Measurements from ENCODE around the gene LUC7L3.

LUC7L3 gene

GRCh38 chr17:50689956-50690886, 29.2 kb upstream of the LUC7L3 start:
- Histone ChIP-seq H3K23ac (ENCODE audit: low read length in 2 of 2) (no peak overlapping the region), H2AFZ (ENCODE audit: low read depth, low read length) (no peak overlapping the region), H3K27ac (ENCODE audit: low read length, poor library complexity, severe bottlenecking) (peak overlapping the region; percentile 39), H4K91ac (ENCODE audit: low read length) (peak overlapping the region; percentile 28), H2BK15ac (ENCODE audit: low read depth, poor library complexity, severe bottlenecking) (no peak overlapping the region), H2BK5ac (ENCODE audit: low read depth, low read length, poor library complexity, severe bottlenecking) (no peak overlapping the region), H3K4me3 (ENCODE audit: insufficient read depth in 1 of 2, low read depth in 1 of 2, low read length in 2 of 2) (no peak overlapping the region), H3K4ac (ENCODE audit: low read depth in 1 of 2, low read length in 2 of 2) (no peak overlapping the region), H4K8ac (ENCODE audit: low read length) (no peak overlapping the region), H3K9me3 (ENCODE audit: control insufficient read depth, low read length) (no peaks in the 10 kb centered on the region), H3K79me1 (replicated peaks; ENCODE audit: low read length, poor library complexity, severe bottlenecking) (peaks cover 3% of the 10 kb centered on the region), H2BK12ac (ENCODE audit: low read length in 2 of 2) (peak overlapping the region; percentile 19 to 38), H3K4me2 (ENCODE audit: low read length, poor library complexity, severe bottlenecking) (no peak overlapping the region), H3K14ac (ENCODE audit: low read length in 2 of 2) (peak overlapping the region in 1 of 2 experiments; percentile 46), H3K4me1 (ENCODE audit: control insufficient read depth, insufficient read depth, low read depth, low read length) (peaks cover 60% of the 10 kb centered on the region), H3K18ac (ENCODE audit: low read depth in 1 of 2, low read length in 2 of 2) (peak overlapping the region in 1 of 2 experiments; percentile 22), H2BK120ac (ENCODE audit: low read depth, low read length) (no peak overlapping the region), H3K9ac (ENCODE audit: low read length) (no peak overlapping the region), H3K36me3 (ENCODE audit: control insufficient read depth in 1 of 2, insufficient read depth in 2 of 2, low read depth in 1 of 2, low read length in 2 of 2) (peaks cover 0 to 28% of the 10 kb centered on the region in 2 experiments), H3K27me3 (ENCODE audit: control insufficient read depth in 1 of 2, insufficient read depth in 1 of 2, low read length in 2 of 2) (no peaks in the 10 kb centered on the region), H2AK5ac (ENCODE audit: low read length, severe bottlenecking) (peak overlapping the region; percentile 77)
- 62% methylated on average over 18 of the region's 19 CpGs for WGBS
- no peak for DNase-seq

GRCh38 chr17:50690887-50691549, 28.4 kb upstream of the LUC7L3 start:
- Histone ChIP-seq H2BK120ac (ENCODE audit: low read depth, low read length) (no peak overlapping the region), H3K36me3 (ENCODE audit: control insufficient read depth in 1 of 2, insufficient read depth in 2 of 2, low read depth in 1 of 2, low read length in 2 of 2) (peaks cover 6 to 36% of the 10 kb centered on the region in 2 experiments), H3K79me1 (replicated peaks; ENCODE audit: low read length, poor library complexity, severe bottlenecking) (peaks cover 6% of the 10 kb centered on the region), H3K4me3 (ENCODE audit: insufficient read depth in 1 of 2, low read depth in 1 of 2, low read length in 2 of 2) (no peak overlapping the region), H2BK15ac (ENCODE audit: low read depth, poor library complexity, severe bottlenecking) (no peak overlapping the region), H4K91ac (ENCODE audit: low read length) (no peak overlapping the region), H4K8ac (ENCODE audit: low read length) (no peak overlapping the region), H3K27ac (ENCODE audit: low read length, poor library complexity, severe bottlenecking) (peak overlapping the region; percentile 97), H3K27me3 (ENCODE audit: control insufficient read depth in 1 of 2, insufficient read depth in 1 of 2, low read length in 2 of 2) (no peaks in the 10 kb centered on the region), H3K9me3 (ENCODE audit: control insufficient read depth, low read length) (no peaks in the 10 kb centered on the region), H3K18ac (ENCODE audit: low read depth in 1 of 2, low read length in 2 of 2) (no peak overlapping the region), H3K4ac (ENCODE audit: low read depth in 1 of 2, low read length in 2 of 2) (no peak overlapping the region), H3K23ac (ENCODE audit: low read length in 2 of 2) (peak overlapping the region in 1 of 2 experiments; percentile 79), H3K4me2 (ENCODE audit: low read length, poor library complexity, severe bottlenecking) (no peak overlapping the region), H2AK5ac (ENCODE audit: low read length, severe bottlenecking) (peak overlapping the region; percentile 18), H3K14ac (ENCODE audit: low read length in 2 of 2) (no peak overlapping the region), H2AFZ (ENCODE audit: low read depth, low read length) (no peak overlapping the region), H3K4me1 (ENCODE audit: control insufficient read depth, insufficient read depth, low read depth, low read length) (peaks cover 54% of the 10 kb centered on the region), H2BK12ac (ENCODE audit: low read length in 2 of 2) (no peak overlapping the region), H2BK5ac (ENCODE audit: low read depth, low read length, poor library complexity, severe bottlenecking) (no peak overlapping the region), H3K9ac (ENCODE audit: low read length) (no peak overlapping the region)
- DNase-seq, result no peak
- WGBS, result 91% methylated on average over 9 of the region's 9 CpGs

- Histone ChIP-seq H3K4me1 (ENCODE audit: control insufficient read depth, insufficient read depth, low read depth, low read length) (peaks cover 48% of the 10 kb centered on the region), H2AK5ac (ENCODE audit: low read length, severe bottlenecking) (peak overlapping the region; percentile 64), H3K4me2 (ENCODE audit: low read length, poor library complexity, severe bottlenecking) (no peak overlapping the region), H2BK120ac (ENCODE audit: low read depth, low read length) (no peak overlapping the region), H3K27me3 (ENCODE audit: control insufficient read depth in 1 of 2, insufficient read depth in 1 of 2, low read length in 2 of 2) (no peaks in the 10 kb centered on the region), H3K18ac (ENCODE audit: low read depth in 1 of 2, low read length in 2 of 2) (no peak overlapping the region), H3K27ac (ENCODE audit: low read length, poor library complexity, severe bottlenecking) (peak overlapping the region; percentile 97), H3K36me3 (ENCODE audit: control insufficient read depth in 1 of 2, insufficient read depth in 2 of 2, low read depth in 1 of 2, low read length in 2 of 2) (peaks cover 9 to 44% of the 10 kb centered on the region in 2 experiments), H2BK12ac (ENCODE audit: low read length in 2 of 2) (no peak overlapping the region), H3K79me1 (replicated peaks; ENCODE audit: low read length, poor library complexity, severe bottlenecking) (peaks cover 8% of the 10 kb centered on the region), H3K4ac (ENCODE audit: low read depth in 1 of 2, low read length in 2 of 2) (no peak overlapping the region), H3K4me3 (ENCODE audit: insufficient read depth in 1 of 2, low read depth in 1 of 2, low read length in 2 of 2) (no peak overlapping the region), H4K8ac (ENCODE audit: low read length) (no peak overlapping the region), H3K23ac (ENCODE audit: low read length in 2 of 2) (no peak overlapping the region), H2BK5ac (ENCODE audit: low read depth, low read length, poor library complexity, severe bottlenecking) (peak overlapping the region; percentile 84), H4K91ac (ENCODE audit: low read length) (no peak overlapping the region), H2AFZ (ENCODE audit: low read depth, low read length) (no peak overlapping the region), H3K9ac (ENCODE audit: low read length) (peak overlapping the region; percentile 3), H2BK15ac (ENCODE audit: low read depth, poor library complexity, severe bottlenecking) (no peak overlapping the region), H3K9me3 (ENCODE audit: control insufficient read depth, low read length) (no peaks in the 10 kb centered on the region), H3K14ac (ENCODE audit: low read length in 2 of 2) (no peak overlapping the region)
- 94% methylated on average over 6 of the region's 6 CpGs for WGBS
- DNase-seq, result no peak
Observed at GRCh38 chr17:50691550-50692447, 27.6 kb upstream of the LUC7L3 start.
